ENCODE measurements around the gene RAMACL.

- TF ChIP-seq CTCF (IDR thresholded peaks at IDR 0.05), result no peak
- no peak for TF ChIP-seq EP300 (IDR thresholded peaks at IDR 0.05)
- no peak for TF ChIP-seq POLR2A (IDR thresholded peaks at IDR 0.05)
- no peak for TF ChIP-seq POLR2AphosphoS5 (IDR thresholded peaks at IDR 0.05)
Measured at GRCh38 chr6:166587631-166588413, 1.3 kb upstream of the RAMACL start.

All from upper lobe of left lung (tissue), 4 donors.